ENCODE data around the gene S1PR4. TPM values are rescaled to one million over a fixed set of nuclear protein-coding genes. Genes with fewer than 3 reads are reported as not detected.

Gene S1PR4
- total RNA-seq, 2 experiments from 2014 or later = 70.2 to 73.7 TPM

DNA sequence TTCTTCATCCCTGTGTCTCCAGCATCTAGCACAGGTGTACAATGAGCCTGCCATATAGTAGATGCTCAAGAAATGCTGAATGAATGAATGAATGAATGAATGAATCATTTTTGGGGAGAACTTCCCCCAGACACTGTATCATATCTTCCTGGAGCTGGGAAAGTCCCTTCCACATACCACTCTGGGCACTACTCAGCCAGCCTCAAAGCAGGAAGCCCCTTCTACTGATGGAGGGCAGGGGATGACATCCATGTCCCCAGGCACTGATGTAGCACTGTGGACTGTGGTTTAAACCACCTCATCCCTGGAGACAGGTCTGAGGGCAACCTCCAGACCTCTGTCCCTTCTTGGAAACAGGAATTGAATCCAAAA lies 37.9 kb upstream of the S1PR4 start:
- Mint-ChIP-seq H3K27me3 (peaks cover 6% of the 10 kb centered on the region), H3K27ac (no peak overlapping the region), H3K4me3 (no peak overlapping the region), H3K9me3 (peaks cover 3% of the 10 kb centered on the region), H3K4me1 (ENCODE audit: low read depth) (peaks cover 14% of the 10 kb centered on the region), H3K36me3 (ENCODE audit: low read depth) (no peaks in the 10 kb centered on the region)
- TF ChIP-seq, protein P1, sequence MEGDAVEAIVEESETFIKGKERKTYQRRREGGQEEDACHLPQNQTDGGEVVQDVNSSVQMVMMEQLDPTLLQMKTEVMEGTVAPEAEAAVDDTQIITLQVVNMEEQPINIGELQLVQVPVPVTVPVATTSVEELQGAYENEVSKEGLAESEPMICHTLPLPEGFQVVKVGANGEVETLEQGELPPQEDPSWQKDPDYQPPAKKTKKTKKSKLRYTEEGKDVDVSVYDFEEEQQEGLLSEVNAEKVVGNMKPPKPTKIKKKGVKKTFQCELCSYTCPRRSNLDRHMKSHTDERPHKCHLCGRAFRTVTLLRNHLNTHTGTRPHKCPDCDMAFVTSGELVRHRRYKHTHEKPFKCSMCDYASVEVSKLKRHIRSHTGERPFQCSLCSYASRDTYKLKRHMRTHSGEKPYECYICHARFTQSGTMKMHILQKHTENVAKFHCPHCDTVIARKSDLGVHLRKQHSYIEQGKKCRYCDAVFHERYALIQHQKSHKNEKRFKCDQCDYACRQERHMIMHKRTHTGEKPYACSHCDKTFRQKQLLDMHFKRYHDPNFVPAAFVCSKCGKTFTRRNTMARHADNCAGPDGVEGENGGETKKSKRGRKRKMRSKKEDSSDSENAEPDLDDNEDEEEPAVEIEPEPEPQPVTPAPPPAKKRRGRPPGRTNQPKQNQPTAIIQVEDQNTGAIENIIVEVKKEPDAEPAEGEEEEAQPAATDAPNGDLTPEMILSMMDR (IDR thresholded peaks at IDR 0.05) = no peak
- no peak overlapping the region for H3K4me3 ChIP-seq (ENCODE audit: low read length)
- peaks cover 43% of the 10 kb centered on the region for H3K4me1 ChIP-seq (ENCODE audit: insufficient read depth, low read length)
- no peak overlapping the region for H3K27ac ChIP-seq (ENCODE audit: low read depth in 1 of 2, low read length in 2 of 2)
- peak in 2 of 14 experiments; percentile 55 to 62 for DNase-seq
- H3K9me3 ChIP-seq (ENCODE audit: control insufficient read depth in 1 of 2, insufficient read depth in 1 of 2, low read length in 2 of 2) = no peaks in the 10 kb centered on the region
- POLR2A ChIA-PET = no interaction called here
- no peaks in the 10 kb centered on the region for H3K36me3 ChIP-seq (ENCODE audit: insufficient read depth, low read length)
- CTCF ChIA-PET = no interaction called here
- no peak for ATAC-seq (ENCODE audit: poor library complexity)
- intact Hi-C loops (cut with DNase I, micrococcal nuclease) = no loop called here
- H3K27me3 ChIP-seq (ENCODE audit: control insufficient read depth in 1 of 2, insufficient read depth in 2 of 2, low read length in 2 of 2) = peaks cover 4 to 6% of the 10 kb centered on the region in 2 experiments

DNA sequence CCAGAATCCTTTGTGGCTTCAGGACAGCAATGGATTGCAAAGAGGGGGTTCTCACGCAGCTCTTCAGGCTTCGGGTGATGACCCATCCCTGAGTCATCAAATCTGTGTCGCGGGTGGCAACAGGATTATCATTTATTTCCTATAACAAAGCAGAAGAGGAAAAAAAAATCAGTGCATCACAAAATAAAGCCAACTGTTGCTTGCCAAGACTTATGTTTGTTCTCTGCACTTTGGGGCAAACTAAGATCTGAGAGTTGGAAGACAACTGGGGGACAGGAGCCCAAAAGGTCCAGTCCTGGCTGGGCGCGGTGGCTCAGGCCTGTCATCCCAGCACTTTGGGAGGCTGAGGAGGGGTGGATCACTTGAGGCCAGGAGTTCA lies 36.3 kb upstream of the S1PR4 start:
- TF ChIP-seq, protein P1 (IDR thresholded peaks at IDR 0.05) = no peak
- Histone ChIP-seq H3K4me1 (ENCODE audit: insufficient read depth, low read length) (peaks cover 39% of the 10 kb centered on the region), H3K9me3 (ENCODE audit: control insufficient read depth in 1 of 2, insufficient read depth in 1 of 2, low read length in 2 of 2) (no peaks in the 10 kb centered on the region), H3K27me3 (ENCODE audit: control insufficient read depth in 1 of 2, insufficient read depth in 2 of 2, low read length in 2 of 2) (no peaks in the 10 kb centered on the region), H3K4me3 (ENCODE audit: low read length) (no peak overlapping the region), H3K36me3 (ENCODE audit: insufficient read depth, low read length) (no peaks in the 10 kb centered on the region), H3K27ac (ENCODE audit: low read depth in 1 of 2, low read length in 2 of 2) (peak overlapping the region in 1 of 2 donors; percentile 72)
- ATAC-seq (ENCODE audit: poor library complexity) (no peak), DNase-seq (peak in 3 of 14 experiments; percentile 59 to 72 (median 60))
- Mint-ChIP-seq H3K4me1 (ENCODE audit: low read depth) (peaks cover 8% of the 10 kb centered on the region), H3K36me3 (ENCODE audit: low read depth) (no peaks in the 10 kb centered on the region), H3K9me3 (peaks cover 3% of the 10 kb centered on the region), H3K27me3 (no peaks in the 10 kb centered on the region), H3K27ac (no peak overlapping the region), H3K4me3 (no peak overlapping the region)
- intact Hi-C loops (cut with DNase I, micrococcal nuclease) = no loop called here
- ChIA-PET CTCF (no interaction called here), POLR2A (interaction anchor here (2.0 kb wide), 1 partner anchor 13 kb away, joined by 7 read pairs; no protein-coding TSS in a partner anchor)

DNA sequence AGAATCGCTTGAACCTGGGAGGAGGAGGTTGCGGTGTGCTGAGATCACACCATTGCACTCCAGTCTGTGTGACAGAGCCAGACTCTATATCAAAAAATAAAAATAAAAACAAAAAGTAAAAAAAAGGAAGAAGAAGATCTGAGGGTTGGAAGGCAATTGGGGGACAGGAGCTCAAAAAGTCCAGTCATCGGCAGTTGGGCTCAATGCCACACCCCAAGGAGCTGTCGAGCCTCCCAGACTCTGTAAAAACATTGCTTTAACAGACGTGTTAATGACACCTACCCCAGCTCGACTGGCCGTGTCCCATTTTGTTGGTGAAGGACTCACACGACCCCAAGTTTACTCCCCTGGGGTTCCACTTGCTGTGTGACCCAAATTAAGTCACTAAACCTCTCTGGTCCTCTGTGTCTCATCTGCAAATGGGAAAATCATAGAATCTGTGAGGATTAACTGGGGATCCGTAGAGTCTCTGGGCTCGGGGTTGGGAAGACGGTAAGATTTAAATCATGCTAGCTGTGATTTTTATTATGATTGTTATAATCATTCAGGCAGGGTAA lies 35.7 kb upstream of the S1PR4 start:
- Mint-ChIP-seq H3K27ac (no peak overlapping the region), H3K4me1 (ENCODE audit: low read depth) (peaks cover 7% of the 10 kb centered on the region), H3K9me3 (peaks cover 3% of the 10 kb centered on the region), H3K27me3 (no peaks in the 10 kb centered on the region), H3K36me3 (ENCODE audit: low read depth) (no peaks in the 10 kb centered on the region), H3K4me3 (no peak overlapping the region)
- no peak for DNase-seq
- ATAC-seq (ENCODE audit: poor library complexity) = no peak
- no peak overlapping the region for H3K4me3 ChIP-seq (ENCODE audit: low read length)
- no peaks in the 10 kb centered on the region for H3K27me3 ChIP-seq (ENCODE audit: control insufficient read depth in 1 of 2, insufficient read depth in 2 of 2, low read length in 2 of 2)
- CTCF ChIA-PET = no interaction called here
- no peak overlapping the region for H3K27ac ChIP-seq (ENCODE audit: low read depth in 1 of 2, low read length in 2 of 2)
- peaks cover 36% of the 10 kb centered on the region for H3K4me1 ChIP-seq (ENCODE audit: insufficient read depth, low read length)
- H3K9me3 ChIP-seq (ENCODE audit: control insufficient read depth in 1 of 2, insufficient read depth in 1 of 2, low read length in 2 of 2) = no peaks in the 10 kb centered on the region
- H3K36me3 ChIP-seq (ENCODE audit: insufficient read depth, low read length) = no peaks in the 10 kb centered on the region
- TF ChIP-seq, protein P1 (IDR thresholded peaks at IDR 0.05) = no peak
- intact Hi-C loops (cut with DNase I, micrococcal nuclease) = no loop called here
- POLR2A ChIA-PET = interaction anchor here (2.0 kb wide), 1 partner anchor 14 kb away, joined by 7 read pairs; no protein-coding TSS in a partner anchor
